Esophagus squamous epithelium (tissue), 5 donors: ENCODE results near the gene MYO5A. TPM values are rescaled to one million over a fixed set of nuclear protein-coding genes. Genes with fewer than 3 reads are reported as not detected.
"Not testable (repeated sequence)": the region's sequence is repeated elsewhere in the genome, so short reads cannot be mapped to it uniquely, and the experiment has no call there.

Source experiments
- DNase-seq: peaks from one replicate; lab custom pipeline; 2025; lab: John Stamatoyannopoulos, UW
- H3K27ac ChIP-seq, 4 donors: fragments of 200-600 bp; sonication (generic); one replicate each; pipeline ENCODE4 v1.5.1; 2016 to 2019; ENCODE audit warnings: mild to moderate bottlenecking in 1 of 4
- H3K27me3 ChIP-seq, 4 donors: fragments of 200-600 bp; sonication (generic); 1 replicate in 3 of 4; 2 replicates in 1 of 4; pipeline versions ENCODE4 v1.5.1 to v1.6.0; 2017 to 2021; ENCODE audit warnings: antibody characterized with exemption in 1 of 4
- H3K36me3 ChIP-seq, 3 donors: fragments of 200-600 bp; sonication (generic); one replicate each; pipeline ENCODE4 v1.5.1; 2016 to 2019
- H3K4me1 ChIP-seq, 3 donors: fragments of 200-600 bp; sonication (generic); one replicate each; pipeline ENCODE4 v1.5.1; 2017 to 2019
- H3K4me3 ChIP-seq, 4 donors: fragments of 200-600 bp; sonication (generic); 1 replicate in 3 of 4; 2 replicates in 1 of 4; pipeline ENCODE4 v1.5.1; 2016 to 2019; ENCODE audit warnings: mild to moderate bottlenecking in 2 of 4, moderate library complexity in 1 of 4
- H3K9me3 ChIP-seq, 3 donors: fragments of 200-600 bp; sonication (generic); one replicate each; pipeline ENCODE4 v1.5.1; 2016 to 2019
- CTCF ChIP-seq, 6 experiments: fragments of 450-650 bp in 4 of 6; fragments of 200-600 bp in 2 of 6; sonication (generic) in 2 of 6; IDR thresholded peaks; one replicate each; pipeline ENCODE4 v1.5.1; 2016 to 2019; ENCODE audit warnings: antibody characterized with exemption in 6 of 6, mild to moderate bottlenecking in 4 of 6, moderate library complexity in 4 of 6
- POLR2A ChIP-seq, 4 donors: fragments of 450-650 bp; IDR thresholded peaks; one replicate each; pipeline ENCODE4 v1.6.1; 2017; ENCODE audit warnings: antibody characterized with exemption in 4 of 4, mild to moderate bottlenecking in 4 of 4, moderate library complexity in 3 of 4
- WGBS, 2 donors: methylation state at CpG; one replicate each; pipeline ENCODE4 v1.1.5; 2018; 5-methylcytosine and 5-hydroxymethylcytosine counted together
- intact Hi-C: fragments of 100-400 bp; cut with DNase I; formaldehyde crosslinking; loops from one replicate; pipeline ENCODE4 v1.15.0; 2022
- total RNA-seq, 4 donors: library from RNA; depleted of rRNA; stranded (reverse); fragments of >200 nt; gene quantifications; one replicate each; pipeline ENCODE4 v1.1.0, GENCODE V29; 2016
- donor health status: DM: yes; HTN: yes; CAD: no.

The MYO5A gene
- total RNA-seq, 4 donors from 2014 or later: 11.3 to 24.6 (median 22.3) TPM

GRCh38 chr15:52568601-52569585 lies 40.2 kb upstream of the MYO5A start, which contains the start of gene ARPP19:
Gene ARPP19 (minus strand): TSS chr15:52569030. CDS start chr15:52568892, 138 bp downstream.
- intact Hi-C loops: no loop called here
- Histone ChIP-seq H3K27ac (peak within 1 kb of the TSS; percentile 91 to 98 (median 96)), H3K4me3 (peak within 1 kb of the TSS; percentile 62 to 88 (median 83)), H3K36me3 (no peaks in the 10 kb centered on the region), H3K27me3 (no peaks in the 10 kb centered on the region), H3K4me1 (peaks cover 5 to 42% (median 28%) of the 10 kb centered on the region in 3 donors), H3K9me3 (no peaks in the 10 kb centered on the region)
- WGBS, 2 donors: 7 to 9% methylated on average over 52 to 58 of the region's 82 CpGs
- TF ChIP-seq CTCF (IDR thresholded peaks at IDR 0.05) (peak in 3 of 6 experiments; percentile 3 to 24 (median 18)), POLR2A (IDR thresholded peaks at IDR 0.05) (peak in 3 of 4 donors; percentile 50 to 87 (median 61))
- DNase-seq: peak; percentile 52

- H3K36me3 ChIP-seq: no peaks in the 10 kb centered on the region
- WGBS, 2 donors: 2% methylated on average over 25 of the region's 25 CpGs
- no peak for DNase-seq
- peak overlapping the region; percentile 91 to 98 (median 96) for H3K27ac ChIP-seq
- H3K27me3 ChIP-seq: no peaks in the 10 kb centered on the region
- intact Hi-C loops: no loop called here
- H3K4me3 ChIP-seq: peak overlapping the region; percentile 62 to 88 (median 83)
- peaks cover 5 to 51% (median 30%) of the 10 kb centered on the region in 3 donors for H3K4me1 ChIP-seq
- H3K9me3 ChIP-seq: no peaks in the 10 kb centered on the region
- TF ChIP-seq POLR2A (IDR thresholded peaks at IDR 0.05) (no peak), CTCF (IDR thresholded peaks at IDR 0.05) (no peak)
These were observed 39.4 kb upstream of the MYO5A start for GRCh38 chr15:52567871-52568600.

- Histone ChIP-seq H3K4me1 (peaks cover 5 to 58% (median 33%) of the 10 kb centered on the region in 3 donors), H3K4me3 (peak overlapping the region; percentile 62 to 88 (median 83)), H3K9me3 (no peaks in the 10 kb centered on the region), H3K27ac (peak overlapping the region in 3 of 4 donors; percentile 91 to 98 (median 97)), H3K27me3 (no peaks in the 10 kb centered on the region), H3K36me3 (no peaks in the 10 kb centered on the region)
- TF ChIP-seq CTCF (IDR thresholded peaks at IDR 0.05) (no peak), POLR2A (IDR thresholded peaks at IDR 0.05) (no peak)
- intact Hi-C loops: no loop called here
- 43 to 55% methylated on average over 4 of the region's 4 CpGs for WGBS, 2 donors
- no peak for DNase-seq
These were observed 38.2 kb upstream of the MYO5A start for GRCh38 chr15:52566889-52567288.

- H3K36me3 ChIP-seq, DNase-seq, H3K4me3 ChIP-seq, H3K27me3 ChIP-seq, intact Hi-C loops, H3K9me3 ChIP-seq: not testable (repeated sequence)
- H3K27ac ChIP-seq: peak overlapping the region in 1 of 4 donors; percentile 2
- H3K4me1 ChIP-seq: peaks cover 5 to 68% (median 33%) of the 10 kb centered on the region in 3 donors
- 87 to 92% methylated on average over 13 of the region's 13 CpGs for WGBS, 2 donors
These were observed 37.0 kb upstream of the MYO5A start for GRCh38 chr15:52565417-52566358.
